ENCODE data around the gene CUX1. TPM values are rescaled to one million over a fixed set of nuclear protein-coding genes. Genes with fewer than 3 reads are reported as not detected.

Gene CUX1
- total RNA-seq, 1 experiment from 2014 or later: 116 TPM

GRCh38 chr7:102208826-102209225, 391.4 kb downstream of the CUX1 start:
- Histone ChIP-seq H3K4me1 (no peaks in the 10 kb centered on the region), H3K36me3 (ENCODE audit: control insufficient read depth, insufficient read depth, low read length) (peaks cover 2% of the 10 kb centered on the region; the same call in 1 of the 2 replicates), H3K4me3 (ENCODE audit: low read depth, low read length) (no peak overlapping the region), H3K27me3 (replicated peaks; ENCODE audit: control insufficient read depth, insufficient read depth, low read length) (no peaks in the 10 kb centered on the region), H3K9me3 (no peaks in the 10 kb centered on the region)
- H3K4me3 Mint-ChIP-seq (ENCODE audit: unreplicated experiment): no peak overlapping the region
- H3K9me3 Mint-ChIP-seq (ENCODE audit: unreplicated experiment): no peaks in the 10 kb centered on the region
- H3K27me3 Mint-ChIP-seq (ENCODE audit: insufficient read depth, unreplicated experiment): no peaks in the 10 kb centered on the region
- BruUV-seq (replicated peaks): no TSS peak
- no peak overlapping the region for H3K27ac Mint-ChIP-seq (ENCODE audit: unreplicated experiment)
- peaks cover 96% of the 10 kb centered on the region for H3K36me3 Mint-ChIP-seq (ENCODE audit: insufficient read depth, unreplicated experiment)
- no peaks in the 10 kb centered on the region for H3K4me1 Mint-ChIP-seq (ENCODE audit: low read depth, unreplicated experiment)
- peak in 1 of 2 experiments; percentile 17 for DNase-seq
- intact Hi-C loops (cut with micrococcal nuclease; ENCODE audit: unreplicated experiment): no loop called here
- POLR2A ChIA-PET: no interaction called here
- TF ChIP-seq, protein P1, sequence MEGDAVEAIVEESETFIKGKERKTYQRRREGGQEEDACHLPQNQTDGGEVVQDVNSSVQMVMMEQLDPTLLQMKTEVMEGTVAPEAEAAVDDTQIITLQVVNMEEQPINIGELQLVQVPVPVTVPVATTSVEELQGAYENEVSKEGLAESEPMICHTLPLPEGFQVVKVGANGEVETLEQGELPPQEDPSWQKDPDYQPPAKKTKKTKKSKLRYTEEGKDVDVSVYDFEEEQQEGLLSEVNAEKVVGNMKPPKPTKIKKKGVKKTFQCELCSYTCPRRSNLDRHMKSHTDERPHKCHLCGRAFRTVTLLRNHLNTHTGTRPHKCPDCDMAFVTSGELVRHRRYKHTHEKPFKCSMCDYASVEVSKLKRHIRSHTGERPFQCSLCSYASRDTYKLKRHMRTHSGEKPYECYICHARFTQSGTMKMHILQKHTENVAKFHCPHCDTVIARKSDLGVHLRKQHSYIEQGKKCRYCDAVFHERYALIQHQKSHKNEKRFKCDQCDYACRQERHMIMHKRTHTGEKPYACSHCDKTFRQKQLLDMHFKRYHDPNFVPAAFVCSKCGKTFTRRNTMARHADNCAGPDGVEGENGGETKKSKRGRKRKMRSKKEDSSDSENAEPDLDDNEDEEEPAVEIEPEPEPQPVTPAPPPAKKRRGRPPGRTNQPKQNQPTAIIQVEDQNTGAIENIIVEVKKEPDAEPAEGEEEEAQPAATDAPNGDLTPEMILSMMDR (IDR thresholded peaks at IDR 0.05; ENCODE audit: insufficient read depth in 1 of 2, low read depth in 1 of 2, low read length in 1 of 2, severe bottlenecking in 1 of 2, unreplicated experiment in 1 of 2): no peak
- CTCF ChIA-PET: no interaction called here

DNA sequence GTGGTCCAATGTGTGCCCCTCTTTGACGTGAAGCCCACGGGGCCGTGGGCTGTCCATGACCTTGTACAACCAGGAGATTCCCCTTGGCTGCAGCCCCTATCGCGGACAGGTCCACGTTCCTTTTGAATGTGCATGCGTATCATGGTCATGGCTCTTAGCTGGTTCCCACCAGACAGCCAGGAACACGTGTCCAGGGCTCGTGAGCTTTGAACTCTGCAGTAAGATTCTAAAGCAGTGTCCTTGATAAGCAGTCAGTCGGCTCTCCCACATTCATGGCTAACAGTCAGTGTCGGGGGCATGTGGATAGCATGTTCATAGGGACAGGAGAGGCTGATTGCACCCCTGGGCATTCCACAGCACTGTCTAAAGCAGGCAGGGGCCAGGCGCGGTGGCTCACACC, 393.4 kb downstream of the CUX1 start:
- no peaks in the 10 kb centered on the region for H3K4me1 ChIP-seq
- Mint-ChIP-seq H3K27ac (ENCODE audit: unreplicated experiment) (no peak overlapping the region), H3K36me3 (ENCODE audit: insufficient read depth, unreplicated experiment) (peaks cover 93% of the 10 kb centered on the region), H3K9me3 (ENCODE audit: unreplicated experiment) (no peaks in the 10 kb centered on the region), H3K27me3 (ENCODE audit: insufficient read depth, unreplicated experiment) (no peaks in the 10 kb centered on the region), H3K4me3 (ENCODE audit: unreplicated experiment) (no peak overlapping the region), H3K4me1 (ENCODE audit: low read depth, unreplicated experiment) (no peaks in the 10 kb centered on the region)
- TF ChIP-seq, protein P1 (IDR thresholded peaks at IDR 0.05; ENCODE audit: insufficient read depth in 1 of 2, low read depth in 1 of 2, low read length in 1 of 2, severe bottlenecking in 1 of 2, unreplicated experiment in 1 of 2): no peak
- ChIA-PET POLR2A (no interaction called here), CTCF (no interaction called here)
- no peaks in the 10 kb centered on the region for H3K36me3 ChIP-seq (ENCODE audit: control insufficient read depth, insufficient read depth, low read length)
- no peaks in the 10 kb centered on the region for H3K27me3 ChIP-seq (replicated peaks; ENCODE audit: control insufficient read depth, insufficient read depth, low read length)
- H3K4me3 ChIP-seq (ENCODE audit: low read depth, low read length): no peak overlapping the region
- no TSS peak for BruUV-seq (replicated peaks)
- intact Hi-C loops (cut with micrococcal nuclease; ENCODE audit: unreplicated experiment): no loop called here
- DNase-seq: no peak
- no peaks in the 10 kb centered on the region for H3K9me3 ChIP-seq

GRCh38 chr7:102211590-102212550, 394.4 kb downstream of the CUX1 start:
- Mint-ChIP-seq H3K4me1 (ENCODE audit: low read depth, unreplicated experiment) (no peaks in the 10 kb centered on the region), H3K27me3 (ENCODE audit: insufficient read depth, unreplicated experiment) (no peaks in the 10 kb centered on the region), H3K36me3 (ENCODE audit: insufficient read depth, unreplicated experiment) (peaks cover 93% of the 10 kb centered on the region), H3K4me3 (ENCODE audit: unreplicated experiment) (no peak overlapping the region), H3K27ac (ENCODE audit: unreplicated experiment) (no peak overlapping the region), H3K9me3 (ENCODE audit: unreplicated experiment) (no peaks in the 10 kb centered on the region)
- ChIA-PET CTCF (no interaction called here), POLR2A (no interaction called here)
- H3K4me3 ChIP-seq (ENCODE audit: low read depth, low read length): no peak overlapping the region
- H3K4me1 ChIP-seq: no peaks in the 10 kb centered on the region
- no peaks in the 10 kb centered on the region; the same call in 1 of the 2 replicates for H3K36me3 ChIP-seq (ENCODE audit: control insufficient read depth, insufficient read depth, low read length)
- intact Hi-C loops (cut with micrococcal nuclease; ENCODE audit: unreplicated experiment): no loop called here
- TF ChIP-seq, protein P1 (IDR thresholded peaks at IDR 0.05; ENCODE audit: insufficient read depth in 1 of 2, low read depth in 1 of 2, low read length in 1 of 2, severe bottlenecking in 1 of 2, unreplicated experiment in 1 of 2): no peak
- H3K27me3 ChIP-seq (replicated peaks; ENCODE audit: control insufficient read depth, insufficient read depth, low read length): no peaks in the 10 kb centered on the region
- no peak for DNase-seq
- H3K9me3 ChIP-seq: no peaks in the 10 kb centered on the region
- no TSS peak for BruUV-seq (replicated peaks)

All from Caco-2 (cell line).